HepG2 (cell line): ENCODE results near the gene SLC25A22. TPM values are rescaled to one million over a fixed set of nuclear protein-coding genes. Genes with fewer than 3 reads are reported as not detected.

Experiments
- FIP1L1 ChIP-seq: fragments of 200-400 bp; formaldehyde crosslinking; IDR thresholded peaks from 2 replicates; pipeline ENCODE4 v1.6.1; 2018; ENCODE audit warnings: low read depth, mild to moderate bottlenecking, low read length, moderate library complexity, borderline replicate concordance; ENCODE audit not compliant: insufficient read depth
- HNF4G ChIP-seq, 2 experiments: sonication (generic) in 1 of 2; formaldehyde crosslinking in 1 of 2; IDR thresholded peaks; 2 replicates each; pipeline versions ENCODE4 v1.4.0 to v1.6.1; 2011 to 2020; ENCODE audit warnings: borderline replicate concordance in 2 of 2, low read depth in 2 of 2, mild to moderate bottlenecking in 2 of 2, low read length in 1 of 2, missing genetic modification reagents in 1 of 2, moderate library complexity in 1 of 2
- HNRNPUL1 ChIP-seq: fragments of 200-400 bp; formaldehyde crosslinking; IDR thresholded peaks from 2 replicates; pipeline ENCODE4 v1.6.1; 2017; ENCODE audit warnings: low read depth, mild to moderate bottlenecking, low read length, moderate library complexity
- IRF9 ChIP-seq: sonication (generic); formaldehyde crosslinking; IDR thresholded peaks from 2 replicates; pipeline ENCODE4 v1.8.0; 2022; ENCODE audit warnings: missing genetic modification reagents, mild to moderate bottlenecking, borderline replicate concordance
- MTF2 ChIP-seq: sonication (generic); formaldehyde crosslinking; IDR thresholded peaks from 2 replicates; pipeline ENCODE4 v1.5.0; 2020; ENCODE audit warnings: missing genetic modification reagents, borderline replicate concordance
- NCOR1 ChIP-seq: fragments of 200-600 bp; sonication (generic); IDR thresholded peaks from 2 replicates; pipeline ENCODE4 v1.7.0; 2017; ENCODE audit warnings: antibody characterized with exemption, low read length, borderline replicate concordance
- PAXIP1 ChIP-seq: sonication (generic); formaldehyde crosslinking; conservative IDR thresholded peaks from 2 replicates; pipeline ENCODE4 v1.4.0; 2020; ENCODE audit warnings: mild to moderate bottlenecking, missing genetic modification reagents, moderate library complexity
- PLRG1 ChIP-seq: fragments of 450-650 bp; conservative IDR thresholded peaks from 2 replicates; pipeline ENCODE4 v1.6.1; 2016
- ZHX1 ChIP-seq: sonication (generic); formaldehyde crosslinking; IDR thresholded peaks from 2 replicates; pipeline ENCODE4 v1.8.1; 2022; ENCODE audit warnings: low read depth, mild to moderate bottlenecking, missing genetic modification reagents
- ZNF10 ChIP-seq: sonication (generic); formaldehyde crosslinking; IDR thresholded peaks from 2 replicates; pipeline ENCODE4 v1.4.0; 2020; ENCODE audit warnings: mild to moderate bottlenecking, low read depth, missing genetic modification reagents, borderline replicate concordance
- ZNF251 ChIP-seq: sonication (generic); formaldehyde crosslinking; IDR thresholded peaks from 2 replicates; pipeline ENCODE4 v1.9.0; 2021; ENCODE audit warnings: mild to moderate bottlenecking, missing genetic modification reagents
- ZNF253 ChIP-seq: sonication (generic); formaldehyde crosslinking; IDR thresholded peaks from 2 replicates; pipeline ENCODE4 v1.8.0; 2022; ENCODE audit warnings: mild to moderate bottlenecking, missing genetic modification reagents, borderline replicate concordance
- ZNF343 ChIP-seq: sonication (generic); formaldehyde crosslinking; IDR thresholded peaks from 2 replicates; pipeline ENCODE4 v1.4.0; 2020; ENCODE audit warnings: mild to moderate bottlenecking, missing genetic modification reagents
- ZNF574 ChIP-seq: sonication (generic); formaldehyde crosslinking; IDR thresholded peaks from 2 replicates; pipeline ENCODE4 v1.4.0; 2020; ENCODE audit warnings: missing genetic modification reagents
- ZNF615 ChIP-seq: sonication (generic); formaldehyde crosslinking; IDR thresholded peaks from 2 replicates; pipeline ENCODE4 v1.5.0; 2020; ENCODE audit warnings: mild to moderate bottlenecking, missing genetic modification reagents, borderline replicate concordance
- ZNF788 ChIP-seq: sonication (generic); formaldehyde crosslinking; IDR thresholded peaks from 2 replicates; pipeline ENCODE4 v1.5.0; 2020; ENCODE audit warnings: mild to moderate bottlenecking, missing genetic modification reagents, borderline replicate concordance
- polyA plus RNA-seq, 8 experiments: library from polyadenylated mRNA; depleted of rRNA in 3 of 8; stranded (reverse) in 7 of 8; unstranded in 1 of 8; fragments of >200 nt; fragmentation: Illumina TruSeq in 4 of 8; extraction: Trizol in 4 of 8; gene quantifications; 2 replicates each; pipeline versions ENCODE4 v1.2.1 to v1.2.3, GENCODE V29; 2011 to 2016; ENCODE audit warnings: low read depth in 4 of 8, missing spikeins in 1 of 8, mixed read lengths in 1 of 8; ENCODE audit not compliant: insufficient read depth in 1 of 8
- total RNA-seq, 5 experiments: library from RNA; depleted of rRNA; stranded (reverse); fragments of >200 nt; fragmentation: Illumina TruSeq; extraction: Trizol; gene quantifications; 2 replicates each; pipeline ENCODE4 v1.2.3, GENCODE V29; 2016; ENCODE audit warnings: low read depth in 1 of 5

The SLC25A22 gene
- total and polyA plus RNA-seq, 2 of the 13 experiments (the other 11 are each of a cell fraction or from before 2014, with no cell fraction given): 12.4 to 19.2 TPM

- TF ChIP-seq ZNF574 (CRISPR knock-in tag): peak; percentile 93
- no peak for TF ChIP-seq MTF2 (CRISPR knock-in tag)
- no peak; the same call in 1 of the 2 replicates for TF ChIP-seq NCOR1
- TF ChIP-seq HNRNPUL1: no peak
- no peak for TF ChIP-seq ZNF343 (CRISPR knock-in tag)
- TF ChIP-seq ZNF615 (CRISPR knock-in tag): no peak
- no peak for TF ChIP-seq FIP1L1
- no peak for TF ChIP-seq ZNF251 (CRISPR knock-in tag)
- TF ChIP-seq HNF4G (IDR thresholded peaks at IDR 0.05; ENCODE audit: borderline replicate concordance, low read depth, low read length): peak; percentile 82
- peak; percentile 83; the same call in 1 of the 2 replicates for TF ChIP-seq HNF4G (CRISPR knock-in tag; IDR thresholded peaks at IDR 0.05; ENCODE audit: borderline replicate concordance, low read depth)
- TF ChIP-seq PLRG1: no peak
- peak; percentile 48 for TF ChIP-seq PAXIP1 (CRISPR knock-in tag)
- TF ChIP-seq ZNF788 (CRISPR knock-in tag): peak; percentile 87; the same call in 1 of the 2 replicates
- no peak for TF ChIP-seq ZNF253 (CRISPR knock-in tag)
- TF ChIP-seq IRF9 (CRISPR knock-in tag): no peak; the same call in 1 of the 2 replicates
- no peak for TF ChIP-seq ZNF10
- TF ChIP-seq ZHX1 (CRISPR knock-in tag): peak; percentile 61; the same call in 1 of the 2 replicates
These were observed 40.6 kb upstream of the SLC25A22 start (continued) for GRCh38 chr11:838441-839279.
